ENCODE results near the gene LUM.

DNA sequence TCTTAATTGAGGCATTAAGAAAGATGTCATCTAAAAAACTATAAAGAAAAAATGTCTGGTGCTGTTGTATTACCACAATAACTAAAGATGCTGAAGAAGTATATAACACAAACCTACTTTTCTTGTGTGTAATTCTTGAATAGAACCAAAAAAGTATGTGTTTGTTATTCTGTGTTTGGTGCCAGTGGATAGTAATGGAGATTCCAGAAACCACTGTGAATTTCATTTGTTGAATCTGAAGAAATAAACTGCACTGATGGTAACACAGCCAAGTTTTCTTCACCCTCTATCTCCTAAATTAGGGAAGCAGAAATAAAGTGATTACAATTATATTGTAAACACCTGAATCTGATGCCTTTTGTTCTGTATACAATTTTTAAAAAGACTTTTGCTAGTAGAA is 40.4 kb downstream of the LUM start:
- TF ChIP-seq, protein P1, sequence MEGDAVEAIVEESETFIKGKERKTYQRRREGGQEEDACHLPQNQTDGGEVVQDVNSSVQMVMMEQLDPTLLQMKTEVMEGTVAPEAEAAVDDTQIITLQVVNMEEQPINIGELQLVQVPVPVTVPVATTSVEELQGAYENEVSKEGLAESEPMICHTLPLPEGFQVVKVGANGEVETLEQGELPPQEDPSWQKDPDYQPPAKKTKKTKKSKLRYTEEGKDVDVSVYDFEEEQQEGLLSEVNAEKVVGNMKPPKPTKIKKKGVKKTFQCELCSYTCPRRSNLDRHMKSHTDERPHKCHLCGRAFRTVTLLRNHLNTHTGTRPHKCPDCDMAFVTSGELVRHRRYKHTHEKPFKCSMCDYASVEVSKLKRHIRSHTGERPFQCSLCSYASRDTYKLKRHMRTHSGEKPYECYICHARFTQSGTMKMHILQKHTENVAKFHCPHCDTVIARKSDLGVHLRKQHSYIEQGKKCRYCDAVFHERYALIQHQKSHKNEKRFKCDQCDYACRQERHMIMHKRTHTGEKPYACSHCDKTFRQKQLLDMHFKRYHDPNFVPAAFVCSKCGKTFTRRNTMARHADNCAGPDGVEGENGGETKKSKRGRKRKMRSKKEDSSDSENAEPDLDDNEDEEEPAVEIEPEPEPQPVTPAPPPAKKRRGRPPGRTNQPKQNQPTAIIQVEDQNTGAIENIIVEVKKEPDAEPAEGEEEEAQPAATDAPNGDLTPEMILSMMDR (IDR thresholded peaks at IDR 0.05), result no peak
- TF ChIP-seq POLR2A (IDR thresholded peaks at IDR 0.05), result no peak
